ENCODE results near the gene ZNF491. TPM values are rescaled to one million over a fixed set of nuclear protein-coding genes. Genes with fewer than 3 reads are reported as not detected.
A peak's percentile ranks its signal among the peaks of the same experiment; 100 is the strongest.

The ZNF491 gene
- total RNA-seq, 1 experiment from 2014 or later, result not detected

GRCh38 chr19:11766597-11767591 lies 31.4 kb upstream of the ZNF491 start, which contains the start of gene ZNF441:
Gene ZNF441 (plus strand): TSS chr19:11767000. CDS start chr19:11767194, 194 bp downstream.
- Histone ChIP-seq H3K4me3 (replicated peaks in 1 of 2; ENCODE audit: low read depth in 1 of 2, low read length in 2 of 2) (peak within 1 kb of the TSS; percentile 56 to 62), H3K4me1 (ENCODE audit: control insufficient read depth in 1 of 2, insufficient read depth in 2 of 2, low read length in 2 of 2) (peaks cover 0 to 10% of the 10 kb centered on the region in 2 experiments; a peak in 1 of 4 replicates), H3K9me3 (ENCODE audit: control insufficient read depth in 1 of 2, insufficient read depth in 1 of 2, low read depth in 1 of 2, low read length in 2 of 2) (no peaks in the 10 kb centered on the region; a peak in 1 of 4 replicates), H2AFZ (ENCODE audit: low read depth, low read length, poor library complexity, severe bottlenecking) (no peak within 1 kb of the TSS), H3K79me2 (ENCODE audit: insufficient read depth, low read length) (no peaks in the 10 kb centered on the region), H3K27ac (ENCODE audit: low read depth, low read length) (peak within 1 kb of the TSS; percentile 36; the same call in 1 of the 2 replicates), H3K9me2 (ENCODE audit: insufficient read depth) (no peaks in the 10 kb centered on the region), H3K27me3 (ENCODE audit: insufficient read depth, low read length) (no peaks in the 10 kb centered on the region), H3K4me2 (ENCODE audit: low read length) (peak within 1 kb of the TSS; percentile 68), H3K36me3 (ENCODE audit: control insufficient read depth in 1 of 2, insufficient read depth in 2 of 2, low read length in 2 of 2) (no peaks in the 10 kb centered on the region; a peak in 1 of 4 replicates), H3K9ac (ENCODE audit: low read length) (peak within 1 kb of the TSS; percentile 60), H4K20me1 (ENCODE audit: insufficient read depth) (no peaks in the 10 kb centered on the region)
- DNase-seq (ENCODE audit: low read depth, low spot score), result peak; percentile 79
- peak; percentile 63 for TF ChIP-seq SP1 (IDR thresholded peaks at IDR 0.05; ENCODE audit: low read depth)
- peak; percentile 29 for TF ChIP-seq POLR2AphosphoS5 (IDR thresholded peaks at IDR 0.05; ENCODE audit: low read depth, low read length)
- no peak for TF ChIP-seq ZBTB33 (IDR thresholded peaks at IDR 0.05; ENCODE audit: extremely low read depth, insufficient replicate concordance, low read length)
- TF ChIP-seq CBX3 (IDR thresholded peaks at IDR 0.05; ENCODE audit: low read depth), result 0 out of 2 replicates have a peak, but pooled peaks have one; percentile 12
- TF ChIP-seq EGR1 (IDR thresholded peaks at IDR 0.05; ENCODE audit: low read depth), result no peak
- intact Hi-C loops (cut with micrococcal nuclease), result no loop called here
- no TSS peak for BruUV-seq (replicated peaks)
- ChIA-PET CTCF (no interaction called here), POLR2A (no interaction called here), RAD21 (ENCODE audit: low non-redundant PET in 1 of 2, low total read pairs in 2 of 2, uncharacterized antibody in 2 of 2, unreplicated experiment in 2 of 2) (no interaction called here)
- peak; percentile 96 for ATAC-seq

Measured in HCT116 (cell line).